DMS114 treated with DMSO at 0.1 percent for 48 hours (cell line): ENCODE measurements around the gene HSFY1.
"Not testable (repeated sequence)": the region's sequence is repeated elsewhere in the genome, so short reads cannot be mapped to it uniquely, and the experiment has no call there.

ENCODE experiments used
- DNase-seq: peaks from one replicate; lab custom pipeline; 2025; ENCODE audit not compliant: unreplicated experiment; lab: John Stamatoyannopoulos, UW

HSFY1 gene

GRCh38 chrY:18546420-18546819 is at the start of gene HSFY1:
Gene HSFY1 (plus strand): TSS chrY:18546720. CDS start chrY:18546788, 68 bp downstream.
- DNase-seq = not testable (repeated sequence)

- DNase-seq = not testable (repeated sequence)
Measured at GRCh38 chrY:18504266-18504665, 42.3 kb upstream of the HSFY1 start.

- DNase-seq = not testable (repeated sequence)
Measured at GRCh38 chrY:18530995-18531655, 15.4 kb upstream of the HSFY1 start.

- DNase-seq = not testable (repeated sequence)
Measured at GRCh38 chrY:18538952-18539351, 7.6 kb upstream of the HSFY1 start.

GRCh38 chrY:18553132-18553531 is 6.6 kb downstream of the HSFY1 start:
- DNase-seq = not testable (repeated sequence)

- DNase-seq = not testable (repeated sequence)
Measured at GRCh38 chrY:18565915-18566314, 19.4 kb downstream of the HSFY1 start.
